ENCODE data around the gene SOCS1.

- TF ChIP-seq CTCF (IDR thresholded peaks at IDR 0.05) (peak in 10 of 12 donors; percentile 7 to 55 (median 29)), POLR2A (IDR thresholded peaks at IDR 0.05) (no peak)
Observed at GRCh38 chr16:11218604-11218962, 37.4 kb downstream of the SOCS1 start.

Data from heart left ventricle (tissue), 13 donors.